HG02885 (cell line): ENCODE measurements around the gene TBCC.
"Not testable (repeated sequence)": the region's sequence is repeated elsewhere in the genome, so short reads cannot be mapped to it uniquely, and the experiment has no call there.

Source experiments
- ATAC-seq: cut with Tn5 transposase; IDR thresholded peaks from one replicate; pipeline ENCODE4 v1.9.1; 2021; ENCODE audit warnings: mild to moderate bottlenecking; ENCODE audit not compliant: unreplicated experiment, poor library complexity

Gene TBCC

DNA sequence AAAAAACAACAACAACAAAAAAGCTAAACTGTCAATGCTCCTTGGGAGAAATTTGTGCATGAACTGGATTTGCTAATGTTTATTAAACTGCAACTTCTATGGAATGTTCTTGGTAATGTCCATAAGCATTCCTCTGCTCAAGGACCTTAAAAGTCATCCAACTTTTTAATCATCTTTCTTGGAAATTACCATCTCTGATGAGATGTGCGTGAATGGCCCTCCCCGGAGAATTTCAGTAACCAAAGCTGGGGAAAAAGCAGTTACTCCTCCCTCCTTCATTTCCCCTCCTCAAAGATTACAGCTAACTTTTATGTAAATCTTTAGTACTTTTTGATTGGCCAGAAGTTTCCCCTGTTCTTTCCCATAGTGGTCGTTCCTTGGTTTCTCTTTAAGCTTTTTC, 5.2 kb downstream of the TBCC start:
- no peak for ATAC-seq

DNA sequence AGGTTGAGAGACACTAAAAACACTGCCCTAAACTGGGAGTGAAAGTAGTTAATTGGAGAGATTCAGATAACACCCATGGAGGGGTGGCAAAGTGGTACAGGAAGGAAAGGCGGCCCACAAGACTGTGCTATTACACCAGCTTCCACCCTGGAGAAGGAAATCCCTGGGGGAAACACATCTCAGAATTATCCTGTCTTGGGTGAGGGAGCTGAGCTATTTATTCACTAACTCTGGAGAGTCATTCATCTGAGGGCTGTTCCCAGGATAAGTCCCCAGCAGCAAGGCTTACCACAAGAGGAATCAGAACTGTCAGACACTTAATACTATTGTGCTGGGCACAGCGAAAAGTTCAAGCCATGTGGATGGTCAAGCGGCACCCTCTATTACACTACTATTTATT, 9.9 kb downstream of the TBCC start:
- no peak for ATAC-seq

DNA sequence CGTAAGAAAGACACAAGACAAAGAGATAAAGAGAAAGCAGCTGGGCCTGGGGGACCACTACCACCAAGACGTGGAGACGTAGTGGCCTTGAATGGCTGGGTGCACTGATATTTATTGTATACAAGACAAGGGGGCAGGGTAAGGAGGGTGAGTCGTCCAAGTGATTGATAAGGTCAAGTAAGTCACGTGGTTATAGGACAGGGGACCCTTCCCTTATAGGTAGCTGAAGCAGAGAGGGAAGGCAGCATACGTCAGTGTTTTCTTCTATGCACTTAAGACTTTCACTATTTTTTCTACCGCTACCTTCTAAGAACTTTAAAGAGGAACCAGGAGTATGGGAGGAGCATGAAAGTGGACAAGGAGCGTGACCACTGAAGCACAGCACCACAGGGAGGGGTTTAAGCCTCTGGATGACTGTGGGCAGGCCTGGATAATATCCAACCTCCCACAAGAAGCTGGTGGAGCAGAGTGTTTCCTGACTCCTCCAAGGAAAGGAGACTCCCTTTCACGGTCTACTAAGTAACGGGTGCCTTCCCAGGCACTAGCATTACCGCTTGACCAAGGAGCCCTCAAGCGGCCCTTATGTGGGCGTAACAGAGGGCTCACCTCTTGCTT, 11.9 kb downstream of the TBCC start:
- not testable (repeated sequence) for ATAC-seq

DNA sequence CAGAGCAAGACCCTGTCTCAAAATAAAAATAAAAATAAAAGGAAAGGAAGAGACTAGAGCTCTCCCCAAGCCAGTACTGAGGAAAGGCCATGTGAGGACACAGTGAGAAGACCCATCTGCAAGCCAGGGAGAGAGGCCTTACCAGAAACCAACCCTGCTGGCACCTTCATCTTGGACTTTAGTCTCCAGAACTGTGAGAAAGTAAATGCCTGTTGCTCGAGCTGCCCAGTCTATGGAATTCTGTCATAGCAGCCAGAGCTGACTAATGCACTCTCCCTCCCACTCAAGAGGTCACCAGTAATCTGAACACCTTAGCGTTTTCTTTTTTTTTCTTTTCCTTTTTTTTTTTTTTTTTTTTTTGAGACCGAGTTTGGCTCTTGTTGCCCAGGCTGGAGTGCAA, 16.2 kb downstream of the TBCC start:
- ATAC-seq = no peak

DNA sequence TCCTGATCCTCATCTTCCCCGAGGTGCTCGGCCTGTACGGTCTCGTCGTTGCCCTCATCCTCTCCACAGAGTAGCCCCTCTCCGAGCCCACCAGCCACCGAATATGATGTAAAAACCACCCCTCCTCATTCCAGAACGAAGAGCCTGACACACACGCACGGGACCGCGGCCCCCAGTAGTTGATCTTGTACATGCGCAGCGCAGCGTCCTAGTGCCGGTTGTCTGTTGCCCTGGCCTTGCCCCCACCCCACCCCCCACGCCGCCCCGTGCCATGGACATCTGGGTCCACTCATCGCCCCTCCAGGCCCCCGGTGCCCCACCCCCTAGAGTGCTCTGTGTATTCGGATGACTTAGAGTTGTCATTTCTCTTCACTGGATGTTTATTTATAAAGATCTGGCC, 18.3 kb downstream of the TBCC start:
- no peak for ATAC-seq

DNA sequence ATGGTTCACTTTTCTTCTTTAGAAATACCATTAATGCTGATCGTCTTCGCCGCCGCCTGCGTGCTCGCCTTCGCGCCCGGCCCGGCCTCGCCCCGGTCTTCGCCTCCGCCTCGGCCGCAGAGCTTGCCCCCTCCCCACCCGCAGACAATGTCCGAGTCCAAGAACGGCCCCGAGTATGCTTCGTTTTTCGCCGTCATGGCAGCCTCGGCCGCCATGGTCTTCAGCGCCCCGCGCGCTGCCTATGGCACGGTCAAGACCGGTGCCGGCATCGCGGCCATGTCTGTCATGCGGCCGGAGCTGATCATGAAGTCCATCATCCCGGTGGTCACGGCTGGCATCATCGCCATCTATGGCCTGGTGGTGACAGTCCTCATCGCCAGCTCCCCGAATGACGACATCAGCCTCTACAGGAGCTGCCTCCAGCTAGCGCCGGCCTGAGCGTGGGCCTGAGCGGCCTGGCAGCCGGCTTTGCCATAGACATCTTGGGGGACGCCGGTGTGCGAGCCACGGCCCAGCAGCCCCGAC, 18.8 kb downstream of the TBCC start:
- peak; percentile 14 for ATAC-seq

DNA sequence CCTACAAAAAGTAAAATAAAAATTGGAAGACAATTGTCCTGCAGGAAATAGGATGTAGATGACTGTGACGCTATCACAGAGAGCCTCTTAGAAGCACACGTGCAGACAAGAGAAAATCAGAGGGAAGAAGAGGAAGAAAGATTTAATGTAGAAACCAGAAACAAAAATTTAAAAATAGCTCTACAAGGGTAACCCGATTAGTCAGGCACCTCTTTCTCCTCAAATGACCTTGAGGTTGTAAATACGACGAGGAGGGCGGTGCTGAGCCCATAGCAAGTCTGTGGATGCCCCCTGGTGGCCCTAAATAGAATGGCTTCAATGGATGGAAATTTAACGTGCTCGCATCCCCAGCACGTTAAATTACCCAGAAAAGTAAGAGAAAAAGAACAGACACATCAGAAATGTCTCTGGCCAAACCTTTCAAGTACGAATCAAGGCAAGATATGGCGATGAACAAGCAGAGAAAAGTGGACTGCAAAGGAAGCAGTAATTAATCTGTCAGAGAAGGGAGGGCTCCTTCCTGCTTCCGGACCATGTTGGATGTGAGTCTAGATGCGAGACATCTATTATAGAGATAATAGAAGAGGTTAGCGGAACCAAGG, 19.3 kb downstream of the TBCC start:
- peak; percentile 79 for ATAC-seq

DNA sequence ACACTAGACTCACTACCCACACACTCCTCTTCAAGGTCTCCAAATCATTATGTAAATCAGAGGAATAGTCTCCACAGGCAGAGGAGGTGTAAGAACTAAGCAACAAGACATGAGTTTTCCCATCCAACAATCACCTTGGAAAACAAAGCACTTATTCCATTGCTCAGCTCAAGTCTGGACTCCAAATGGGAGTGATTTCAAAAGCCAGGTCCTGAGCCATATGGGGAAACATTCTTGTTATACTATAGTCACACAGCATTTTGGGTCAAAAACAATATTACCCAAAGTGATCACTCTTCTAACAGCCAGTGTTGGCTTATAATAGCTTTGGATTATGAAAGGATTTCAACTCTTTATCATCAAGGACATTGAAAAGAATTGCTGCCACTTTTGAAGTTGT, 19.9 kb downstream of the TBCC start:
- ATAC-seq = no peak

DNA sequence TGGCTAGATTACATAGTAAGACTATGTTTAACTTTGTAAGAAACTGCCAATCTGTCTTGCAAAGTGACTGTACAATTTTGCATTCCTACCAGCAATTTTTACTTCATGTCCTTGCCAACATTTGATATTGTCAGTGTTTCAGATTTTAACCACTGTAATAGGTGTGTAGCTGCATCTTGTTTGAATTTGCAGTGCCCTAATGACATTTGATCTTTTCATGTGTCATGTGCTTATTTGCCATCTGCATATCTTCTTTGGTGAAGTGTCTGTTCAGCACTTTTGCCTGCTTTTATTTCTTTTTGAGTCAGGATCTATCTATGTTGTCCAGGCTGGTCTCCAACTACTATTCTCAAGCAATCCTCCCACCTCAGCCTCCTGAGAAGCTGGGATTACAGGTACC, 21.1 kb downstream of the TBCC start:
- ATAC-seq = no peak

DNA sequence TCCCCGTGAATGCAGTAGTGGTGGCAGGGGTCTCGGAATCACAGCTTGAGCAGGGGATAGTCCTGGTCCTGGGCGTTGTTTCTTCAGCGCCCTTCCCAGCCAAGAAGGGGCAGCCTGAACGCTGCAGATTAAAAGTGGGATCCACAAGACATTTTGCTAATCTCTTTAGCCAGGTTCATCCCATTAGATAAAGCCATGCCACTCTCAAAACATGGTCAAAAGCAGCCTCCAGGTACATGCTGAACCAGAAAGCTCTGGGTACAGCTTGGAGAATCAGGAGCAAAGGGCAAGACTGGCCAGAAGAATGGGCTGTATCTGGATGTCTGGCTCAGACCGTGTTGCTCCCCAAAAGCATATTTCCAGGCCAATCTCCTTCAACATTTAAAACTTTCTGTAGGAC, 23.4 kb downstream of the TBCC start, which contains the start of gene PRPH2:
Gene PRPH2, minus strand, starts transcription at position 101 of the 400 bp plus-strand sequence. CDS start 263 bp downstream, outside the sequence.
- no peak for ATAC-seq

DNA sequence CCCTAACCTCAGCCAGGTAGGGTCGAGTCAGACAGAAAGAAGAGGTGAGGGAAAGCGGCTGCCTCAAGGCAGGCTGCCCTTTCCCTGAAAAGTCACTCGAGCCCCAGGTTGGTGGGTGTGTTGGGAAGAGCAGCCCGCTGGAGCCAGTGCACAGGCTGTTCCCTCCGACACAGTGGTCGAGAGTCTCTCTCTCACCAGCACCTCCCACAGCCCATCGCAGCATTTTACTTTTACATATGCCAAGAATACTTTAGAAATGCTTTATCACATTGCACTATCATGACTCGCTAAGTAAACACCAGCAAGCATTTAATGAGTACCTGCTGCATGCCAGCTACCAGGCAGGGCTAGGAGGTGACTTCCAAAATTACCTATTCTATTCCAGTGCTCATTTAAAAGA, 25.2 kb downstream of the TBCC start:
- ATAC-seq = no peak

DNA sequence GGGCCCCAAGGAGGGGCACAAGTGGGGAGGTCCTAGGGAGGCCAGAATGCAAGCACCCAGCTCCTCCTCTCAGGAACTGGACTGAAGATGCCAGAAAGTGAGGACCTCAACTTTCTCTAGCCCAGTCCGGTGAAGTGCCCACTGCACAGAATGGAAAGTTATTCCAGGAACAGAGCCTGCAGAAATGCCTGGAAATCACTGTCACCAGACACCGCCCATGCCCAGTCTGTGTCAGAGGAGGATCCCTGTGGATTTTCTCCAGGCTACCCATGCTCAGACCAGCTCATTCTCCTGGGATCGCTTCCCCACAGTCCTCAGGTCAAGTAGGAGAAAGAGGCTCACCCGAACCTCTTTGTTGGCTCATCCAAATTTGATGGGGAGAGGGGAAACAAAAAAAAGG, 30.0 kb downstream of the TBCC start:
- ATAC-seq = no peak

DNA sequence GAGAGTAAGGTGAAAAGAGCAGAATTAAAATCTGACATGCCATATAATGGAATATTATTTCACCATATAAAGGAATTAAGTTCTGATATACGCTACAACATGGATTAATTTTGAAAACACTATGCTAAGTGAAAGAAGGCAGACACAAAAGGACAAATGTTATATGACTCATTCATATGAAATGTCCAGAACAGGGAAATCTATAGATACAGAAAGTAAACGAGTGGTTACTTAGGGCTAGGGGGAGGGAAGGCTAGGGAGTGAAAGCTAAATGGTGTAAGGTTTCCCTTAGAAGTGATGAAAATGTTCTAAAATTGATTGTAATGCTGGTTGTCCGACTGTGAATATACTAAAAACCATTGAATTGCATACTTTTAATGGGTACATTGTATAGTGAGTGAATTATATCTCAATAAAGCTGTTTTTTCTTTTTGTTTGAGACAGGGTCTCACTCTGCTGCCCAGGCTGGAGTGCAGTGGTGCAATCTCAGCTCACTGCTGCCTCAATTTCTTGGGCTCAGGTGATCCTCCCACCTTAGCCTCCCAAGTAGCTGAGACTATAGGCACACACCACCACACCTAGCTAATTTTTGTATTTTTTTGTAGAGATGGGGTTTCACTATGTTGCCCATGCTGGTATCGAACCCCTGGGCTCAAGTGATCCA, 31.7 kb downstream of the TBCC start:
- ATAC-seq = no peak

DNA sequence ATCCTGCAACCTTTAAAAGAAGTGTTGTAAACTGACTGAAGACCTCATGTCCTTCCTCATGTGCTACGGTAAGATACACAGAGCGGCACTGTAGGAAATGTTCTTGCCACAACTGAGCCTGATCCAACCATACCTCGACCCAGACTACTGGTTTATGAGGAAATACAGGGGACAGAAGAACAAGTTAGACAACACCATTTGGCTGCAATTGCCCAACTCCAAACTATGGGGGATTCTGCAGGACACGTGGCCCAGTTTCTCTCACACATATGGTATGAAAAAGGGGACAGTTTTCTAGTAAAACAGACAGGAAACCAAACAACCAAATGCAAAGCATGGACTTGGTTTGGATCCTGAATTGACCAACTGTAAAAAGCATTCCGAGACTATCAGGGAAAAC, 34.0 kb downstream of the TBCC start:
- ATAC-seq = no peak

DNA sequence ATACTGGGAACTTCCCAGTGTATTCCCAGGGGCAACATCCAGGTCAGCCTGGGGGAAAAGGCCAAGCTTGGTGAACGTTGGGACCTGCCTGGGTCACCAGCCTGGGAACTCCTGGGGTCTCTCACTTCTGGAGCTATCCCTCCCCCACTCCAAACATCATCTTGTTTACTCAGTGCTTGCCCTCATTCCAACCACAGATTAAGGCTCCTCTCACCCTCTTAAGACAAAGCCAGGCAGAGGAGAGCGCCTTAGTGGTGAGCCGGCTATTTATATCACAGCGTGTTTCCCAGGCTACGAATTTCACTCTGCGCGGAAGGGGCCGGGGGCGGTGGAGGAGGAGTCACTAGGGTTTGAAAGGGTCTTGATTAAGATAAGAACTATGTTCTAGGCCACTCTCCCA, 35.6 kb downstream of the TBCC start:
- no peak for ATAC-seq

DNA sequence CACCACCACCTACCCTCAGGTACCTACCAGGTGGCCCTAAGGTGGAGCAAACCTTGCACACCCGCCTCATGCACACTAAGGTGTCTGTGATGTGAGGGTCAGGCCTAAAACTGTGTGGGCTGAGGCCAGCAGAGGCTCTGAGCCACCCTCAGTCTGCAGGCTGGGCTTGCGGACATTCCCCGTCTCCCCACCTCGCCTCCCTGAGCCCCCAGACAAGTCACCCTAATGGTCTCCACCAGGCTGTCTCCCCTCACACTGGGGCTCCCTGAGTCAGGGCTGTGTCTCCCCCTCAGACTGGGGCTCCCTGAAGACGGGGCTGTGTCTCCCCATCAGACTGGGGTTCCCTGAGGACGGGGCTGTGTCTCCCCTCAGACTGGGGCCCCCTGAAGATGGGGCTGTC, 36.0 kb downstream of the TBCC start:
- ATAC-seq = no peak

DNA sequence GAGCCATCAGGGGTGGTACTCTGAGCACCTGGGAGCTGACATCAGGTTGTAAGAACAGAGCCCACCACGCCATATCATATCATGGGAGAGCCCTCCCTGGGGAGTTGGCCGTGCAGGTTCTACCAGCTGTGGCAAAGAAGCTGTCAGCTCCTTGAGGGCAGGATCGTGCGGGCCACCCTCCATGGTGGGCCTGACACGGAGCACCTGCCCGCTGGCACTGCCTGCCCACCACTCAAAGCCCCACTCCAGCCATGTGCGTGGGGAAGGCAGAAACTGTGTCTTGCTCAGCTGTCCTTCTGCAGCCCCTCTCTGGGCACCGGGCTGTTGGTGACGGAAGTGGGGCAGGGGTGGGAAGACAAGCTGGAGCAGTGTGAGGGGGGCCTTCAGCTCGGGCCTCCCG, 37.8 kb downstream of the TBCC start:
- ATAC-seq = no peak

DNA sequence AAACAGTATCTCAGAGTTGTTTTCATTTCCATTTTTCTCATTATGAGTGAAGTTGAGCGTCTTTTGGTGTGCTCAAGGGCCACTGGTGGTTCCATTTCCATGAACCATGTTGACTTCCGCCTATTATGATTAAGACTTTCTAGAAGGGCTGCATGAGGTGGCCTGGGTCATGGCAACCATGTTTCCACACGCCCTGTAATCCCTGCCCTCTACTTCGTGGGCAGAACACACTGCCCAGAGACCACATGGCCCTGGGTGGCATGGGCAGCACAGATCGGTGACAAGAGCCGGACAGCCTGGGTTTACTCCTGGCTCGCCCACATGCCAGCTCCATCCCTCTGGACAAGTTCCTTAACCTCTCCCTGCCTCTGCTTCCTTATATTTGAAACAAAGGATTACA, 38.3 kb downstream of the TBCC start:
- ATAC-seq = no peak

DNA sequence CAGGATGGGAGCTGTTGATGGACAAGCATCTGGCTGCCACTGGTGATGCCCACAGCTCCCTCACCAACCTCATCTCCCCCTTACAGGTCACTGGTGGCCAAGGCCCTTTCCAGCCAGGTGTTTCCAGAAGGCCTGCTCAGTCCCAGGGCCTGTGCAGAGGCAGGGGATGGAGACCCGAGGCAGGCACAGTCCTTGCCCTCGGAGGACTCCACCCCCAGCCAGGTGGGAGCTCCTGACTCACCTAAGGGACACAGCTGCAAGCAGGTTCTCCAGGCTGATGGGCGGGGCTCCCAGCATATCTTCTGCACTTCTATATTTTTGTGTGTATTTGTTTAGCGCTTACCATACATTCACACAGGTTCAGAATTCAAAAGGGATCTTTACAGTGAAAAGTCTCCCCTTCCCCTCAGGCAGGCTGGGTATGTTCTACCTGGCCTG, 40.9 kb downstream of the TBCC start:
- no peak for ATAC-seq

DNA sequence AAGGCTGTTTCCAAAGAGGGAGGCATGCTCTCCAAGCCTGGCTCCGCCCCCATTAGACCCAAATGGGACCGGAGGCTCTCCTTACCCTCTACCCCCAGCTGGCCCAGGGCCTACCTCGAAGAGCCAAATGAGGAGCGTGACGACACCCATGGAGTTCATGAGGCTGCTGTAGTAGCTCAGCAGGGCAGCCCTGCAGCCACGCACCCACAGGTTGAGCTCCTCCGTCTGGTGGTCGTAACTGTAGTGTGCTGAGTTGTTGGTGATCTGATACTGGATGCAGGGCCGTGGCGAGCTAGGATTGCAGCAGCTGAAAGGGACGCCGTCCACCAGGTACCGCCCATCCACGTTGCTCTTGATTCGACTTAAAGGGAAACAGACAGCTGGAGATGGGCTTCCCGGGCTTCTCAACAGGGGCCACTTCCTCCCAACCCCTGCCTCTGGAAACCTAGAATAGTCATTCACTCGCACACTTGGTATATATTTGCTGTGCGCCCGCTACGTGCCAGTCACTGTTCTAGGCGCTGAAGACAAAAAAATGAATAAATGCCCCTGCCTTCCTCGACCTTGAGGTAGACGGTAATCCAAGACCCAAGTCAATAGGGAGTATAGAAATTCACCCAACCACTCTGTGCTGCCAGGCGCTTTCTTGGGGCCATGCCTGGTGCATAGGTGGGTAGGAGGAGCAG, 41.5 kb downstream of the TBCC start:
- ATAC-seq = no peak

DNA sequence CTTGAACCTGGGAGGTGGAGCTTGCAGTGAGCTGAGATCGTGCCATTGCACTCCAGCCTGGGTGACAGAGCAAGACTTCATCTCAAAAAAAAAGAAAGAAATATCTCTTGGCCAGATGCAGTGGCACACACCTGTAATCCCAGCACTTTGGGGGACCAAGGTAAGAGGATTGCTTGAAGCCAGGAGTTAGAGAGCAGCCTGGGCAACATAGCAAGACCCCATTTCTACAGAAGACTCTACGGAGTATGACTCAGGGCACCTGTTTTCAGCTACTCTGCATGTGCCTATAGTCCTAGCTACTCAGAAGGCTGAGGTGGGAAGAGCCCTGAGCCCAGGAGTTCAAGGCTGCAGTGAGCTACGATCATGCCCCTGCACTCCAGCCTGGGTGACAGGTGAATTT, 43.1 kb downstream of the TBCC start:
- ATAC-seq = not testable (repeated sequence)
